ENCODE data around the gene RUNX2. TPM values are rescaled to one million over a fixed set of nuclear protein-coding genes. Genes with fewer than 3 reads are reported as not detected.

The RUNX2 gene
- total RNA-seq, 4 donors from 2014 or later = 1.00 to 8.1 (median 3.6) TPM

DNA sequence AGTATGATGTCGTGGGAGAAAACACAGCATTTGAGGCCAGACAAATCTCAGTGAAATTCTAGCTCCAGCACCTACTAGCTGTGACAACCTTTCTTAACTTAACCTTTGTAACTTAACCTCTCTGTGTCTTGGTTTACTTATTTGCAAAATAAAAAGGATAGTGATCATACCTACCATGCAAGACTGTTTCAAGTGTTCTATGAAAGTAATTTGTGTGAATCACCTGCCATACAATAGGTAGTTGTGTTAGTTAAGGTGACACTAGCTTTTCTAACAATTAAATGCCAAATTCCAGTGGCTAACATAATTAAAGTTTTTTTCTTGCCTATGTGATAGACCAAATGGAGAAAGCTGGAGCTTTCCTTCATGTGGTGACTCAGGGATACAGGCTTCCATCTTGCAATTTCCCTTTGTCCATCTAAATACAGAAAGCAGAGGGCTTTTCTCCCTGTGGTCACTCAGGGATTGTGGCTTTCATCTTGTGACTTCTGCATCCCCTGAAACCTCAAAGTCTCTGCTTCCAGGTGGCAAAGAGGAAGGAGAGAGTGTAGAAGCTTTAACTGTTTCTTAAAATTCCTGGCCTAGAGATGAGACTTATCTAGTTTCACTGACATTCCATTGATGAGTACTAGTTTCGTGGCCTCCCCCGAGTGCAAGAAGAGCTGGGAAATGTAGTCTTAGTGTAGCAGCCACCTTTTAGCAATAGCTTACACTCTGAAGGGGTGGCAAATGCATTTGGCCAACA lies 376.1 kb downstream of the RUNX2 start:
- H3K27me3 ChIP-seq = no peaks in the 10 kb centered on the region
- 80 to 92% methylated on average over 3 of the region's 3 CpGs for WGBS, 2 donors (ENCODE audit: low coverage in 1 of 2)
- no peaks in the 10 kb centered on the region for H3K9me3 ChIP-seq
- H3K36me3 ChIP-seq = no peaks in the 10 kb centered on the region
- H3K4me1 ChIP-seq = peaks cover 0 to 8% (median 0%) of the 10 kb centered on the region in 4 donors
- in situ Hi-C loops (cut with MboI; ENCODE audit: low pct_ligation_motif_present in 1 of 4, low pct_unique_long_range_greater_than_20kb in 1 of 4, low sequenced_read_pairs in 3 of 4) (loop anchor here in 2 of 4 donors (25.0 kb wide), 3 partner anchors 267 to 1217 kb away; no protein-coding TSS in a partner anchor), intact Hi-C loops (cut with DNase I; ENCODE audit: low total_unique reads) (no loop called here)
- no peak for TF ChIP-seq POLR2A (IDR thresholded peaks at IDR 0.05)
- TF ChIP-seq EP300 (IDR thresholded peaks at IDR 0.05; ENCODE audit: low read depth) = no peak
- TF ChIP-seq POLR2AphosphoS5 (IDR thresholded peaks at IDR 0.05) = no peak
- TF ChIP-seq, protein P1, sequence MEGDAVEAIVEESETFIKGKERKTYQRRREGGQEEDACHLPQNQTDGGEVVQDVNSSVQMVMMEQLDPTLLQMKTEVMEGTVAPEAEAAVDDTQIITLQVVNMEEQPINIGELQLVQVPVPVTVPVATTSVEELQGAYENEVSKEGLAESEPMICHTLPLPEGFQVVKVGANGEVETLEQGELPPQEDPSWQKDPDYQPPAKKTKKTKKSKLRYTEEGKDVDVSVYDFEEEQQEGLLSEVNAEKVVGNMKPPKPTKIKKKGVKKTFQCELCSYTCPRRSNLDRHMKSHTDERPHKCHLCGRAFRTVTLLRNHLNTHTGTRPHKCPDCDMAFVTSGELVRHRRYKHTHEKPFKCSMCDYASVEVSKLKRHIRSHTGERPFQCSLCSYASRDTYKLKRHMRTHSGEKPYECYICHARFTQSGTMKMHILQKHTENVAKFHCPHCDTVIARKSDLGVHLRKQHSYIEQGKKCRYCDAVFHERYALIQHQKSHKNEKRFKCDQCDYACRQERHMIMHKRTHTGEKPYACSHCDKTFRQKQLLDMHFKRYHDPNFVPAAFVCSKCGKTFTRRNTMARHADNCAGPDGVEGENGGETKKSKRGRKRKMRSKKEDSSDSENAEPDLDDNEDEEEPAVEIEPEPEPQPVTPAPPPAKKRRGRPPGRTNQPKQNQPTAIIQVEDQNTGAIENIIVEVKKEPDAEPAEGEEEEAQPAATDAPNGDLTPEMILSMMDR (IDR thresholded peaks at IDR 0.05) = no peak
- no peak overlapping the region for H3K27ac ChIP-seq
- no peak for DNase-seq
- H3K4me3 ChIP-seq = no peak overlapping the region

DNA sequence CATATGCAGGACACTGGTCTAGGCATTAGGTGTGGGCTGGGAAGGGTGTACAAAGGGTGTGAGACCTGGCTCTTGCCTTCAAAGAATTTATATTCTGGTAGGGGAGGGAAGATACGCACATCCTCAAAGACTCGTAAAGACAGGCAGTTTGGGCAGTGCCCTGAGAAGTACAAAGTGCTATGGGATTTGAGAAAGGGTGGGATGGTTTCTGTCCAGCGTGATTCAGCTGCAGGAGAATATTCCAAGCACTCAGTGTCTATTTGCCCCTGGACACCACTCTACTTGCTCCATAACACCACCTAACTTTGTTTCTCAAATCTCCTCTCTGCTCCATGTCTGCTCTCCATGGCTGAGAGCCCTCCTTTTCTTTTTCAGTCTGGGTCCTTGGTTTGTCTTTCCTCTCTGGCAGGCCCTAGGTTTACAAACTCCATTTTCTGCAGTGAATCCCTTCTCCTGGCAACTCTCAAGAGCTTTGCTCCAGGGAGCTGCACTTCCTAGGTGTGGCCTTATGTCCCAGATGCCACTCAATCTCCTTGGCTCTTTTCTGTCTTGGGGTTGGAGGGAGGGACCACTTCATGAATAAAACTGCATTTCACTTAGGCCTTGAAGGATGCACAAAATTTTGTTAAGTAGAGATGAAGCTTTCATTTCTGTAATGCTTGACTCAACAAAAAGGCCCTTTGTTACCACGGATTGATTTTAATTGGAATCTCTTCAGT lies 377.2 kb downstream of the RUNX2 start:
- H3K4me1 ChIP-seq = no peaks in the 10 kb centered on the region
- intact Hi-C loops (cut with DNase I; ENCODE audit: low total_unique reads) = no loop called here
- no peak for TF ChIP-seq EP300 (IDR thresholded peaks at IDR 0.05; ENCODE audit: low read depth)
- TF ChIP-seq, protein P1 (IDR thresholded peaks at IDR 0.05) = no peak
- no peak for TF ChIP-seq POLR2A (IDR thresholded peaks at IDR 0.05)
- no peak for TF ChIP-seq POLR2AphosphoS5 (IDR thresholded peaks at IDR 0.05)
- no peaks in the 10 kb centered on the region for H3K9me3 ChIP-seq
- no peak for DNase-seq
- H3K36me3 ChIP-seq = no peaks in the 10 kb centered on the region
- no peaks in the 10 kb centered on the region for H3K27me3 ChIP-seq
- in situ Hi-C loops (cut with MboI; ENCODE audit: low pct_ligation_motif_present in 1 of 4, low pct_unique_long_range_greater_than_20kb in 1 of 4, low sequenced_read_pairs in 3 of 4) = loop anchor here in 2 of 4 donors (25.0 kb wide), 3 partner anchors 268 to 1218 kb away; no protein-coding TSS in a partner anchor
- WGBS, 2 donors (ENCODE audit: low coverage in 1 of 2) = 78 to 83% methylated on average over 3 to 4 of the region's 4 CpGs
- H3K27ac ChIP-seq = no peak overlapping the region
- no peak overlapping the region for H3K4me3 ChIP-seq

DNA sequence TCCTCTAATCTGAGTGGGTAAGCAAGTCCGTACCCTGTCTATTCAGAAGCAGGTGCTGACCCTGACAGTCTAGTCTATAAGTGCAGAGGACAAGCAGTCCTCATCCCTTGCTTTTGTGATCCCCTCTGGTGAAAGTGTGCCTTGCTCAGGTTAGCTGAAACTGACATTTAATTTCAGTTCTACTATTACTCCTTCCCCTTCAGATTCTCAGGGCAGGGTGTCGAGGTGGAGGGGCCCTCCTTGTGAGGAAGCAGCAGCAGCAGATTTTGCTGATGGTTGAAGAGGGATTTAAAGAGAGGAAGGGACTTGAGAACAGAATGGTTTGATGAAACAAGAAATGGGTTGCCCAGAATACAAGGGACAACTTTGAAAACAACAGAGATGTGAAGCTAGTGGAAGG lies 378.2 kb downstream of the RUNX2 start:
- H3K4me1 ChIP-seq = no peaks in the 10 kb centered on the region
- WGBS, 2 donors (ENCODE audit: low coverage in 1 of 2) = 34 to 67% methylated on average over 1 to 2 of the region's 2 CpGs
- intact Hi-C loops (cut with DNase I; ENCODE audit: low total_unique reads) = no loop called here
- no peak for DNase-seq
- no peaks in the 10 kb centered on the region for H3K36me3 ChIP-seq
- no peak overlapping the region for H3K4me3 ChIP-seq
- H3K9me3 ChIP-seq = no peaks in the 10 kb centered on the region
- H3K27me3 ChIP-seq = no peaks in the 10 kb centered on the region
- no peak overlapping the region for H3K27ac ChIP-seq
- in situ Hi-C loops (cut with MboI; ENCODE audit: low pct_ligation_motif_present in 1 of 4, low pct_unique_long_range_greater_than_20kb in 1 of 4, low sequenced_read_pairs in 3 of 4) = loop anchor here in 2 of 4 donors (25.0 kb wide), 3 partner anchors 269 to 1219 kb away; no protein-coding TSS in a partner anchor
- TF ChIP-seq POLR2AphosphoS5 (IDR thresholded peaks at IDR 0.05) (no peak), EP300 (IDR thresholded peaks at IDR 0.05; ENCODE audit: low read depth) (no peak), POLR2A (IDR thresholded peaks at IDR 0.05) (no peak)
- TF ChIP-seq, protein P1 (IDR thresholded peaks at IDR 0.05) = no peak

DNA sequence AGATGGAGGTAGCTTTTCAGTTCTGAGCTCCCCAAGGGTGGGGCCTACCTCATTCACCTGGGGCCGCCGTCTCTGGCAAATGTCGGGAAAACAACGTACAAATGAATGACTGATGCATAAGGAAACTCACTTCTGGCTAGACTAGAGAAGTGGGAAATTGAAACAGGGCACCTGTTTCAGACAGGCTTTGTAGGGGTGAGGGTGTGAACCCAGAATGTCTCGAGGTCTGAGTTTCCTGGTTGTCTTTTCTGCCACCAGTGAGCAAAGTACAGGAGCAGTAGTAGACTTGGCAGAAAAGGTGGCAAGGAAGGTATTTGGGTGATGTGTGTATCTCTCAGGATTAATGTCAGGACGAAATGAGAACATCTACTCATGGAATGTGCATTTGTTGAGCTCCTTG lies 379.0 kb downstream of the RUNX2 start:
- in situ Hi-C loops (cut with MboI; ENCODE audit: low pct_ligation_motif_present in 1 of 4, low pct_unique_long_range_greater_than_20kb in 1 of 4, low sequenced_read_pairs in 3 of 4) = loop anchor here in 2 of 4 donors (25.0 kb wide), 3 partner anchors 270 to 1220 kb away; no protein-coding TSS in a partner anchor
- no peak for TF ChIP-seq POLR2A (IDR thresholded peaks at IDR 0.05)
- TF ChIP-seq, protein P1 (IDR thresholded peaks at IDR 0.05) = no peak
- no peak for TF ChIP-seq EP300 (IDR thresholded peaks at IDR 0.05; ENCODE audit: low read depth)
- TF ChIP-seq POLR2AphosphoS5 (IDR thresholded peaks at IDR 0.05) = no peak
- 67 to 87% methylated on average over 4 to 6 of the region's 6 CpGs for WGBS, 2 donors (ENCODE audit: low coverage in 1 of 2)
- Histone ChIP-seq H3K4me1 (no peaks in the 10 kb centered on the region), H3K4me3 (no peak overlapping the region), H3K27me3 (no peaks in the 10 kb centered on the region), H3K27ac (no peak overlapping the region), H3K9me3 (no peaks in the 10 kb centered on the region), H3K36me3 (no peaks in the 10 kb centered on the region)
- DNase-seq = no peak
- intact Hi-C loops (cut with DNase I; ENCODE audit: low total_unique reads) = no loop called here
